ENCODE results near the gene MRPS6. TPM values are rescaled to one million over a fixed set of nuclear protein-coding genes. Genes with fewer than 3 reads are reported as not detected.

MRPS6 gene
- total RNA-seq, 2 donors from 2014 or later = 221 to 282 TPM

- WGBS, 2 experiments (ENCODE audit: insufficient coverage in 1 of 2, insufficient read length in 1 of 2) = 94 to 96% methylated on average over 8 to 10 of the region's 10 CpGs
Measured at GRCh38 chr21:34147792-34148418, 74.5 kb downstream of the MRPS6 start.

GRCh38 chr21:34148419-34148804 is 75.0 kb downstream of the MRPS6 start:
- Histone ChIP-seq H3K4me3 (ENCODE audit: low read length) (no peak overlapping the region), H3K27ac (ENCODE audit: low read depth, low read length) (no peak overlapping the region), H3K9me3 (ENCODE audit: control insufficient read depth, low read length) (peaks cover 46% of the 10 kb centered on the region), H3K27me3 (ENCODE audit: control insufficient read depth, insufficient read depth, low read length, poor library complexity, severe bottlenecking) (no peaks in the 10 kb centered on the region), H3K36me3 (ENCODE audit: control insufficient read depth, insufficient read depth, low read length) (peaks cover 43% of the 10 kb centered on the region), H3K4me1 (ENCODE audit: control insufficient read depth, insufficient read depth, low read length) (no peaks in the 10 kb centered on the region), H3K9ac (ENCODE audit: extremely low read depth, low read length, poor library complexity, severe bottlenecking) (no peak overlapping the region)
- DNase-seq = no peak
- Mint-ChIP-seq H3K27ac (no peak overlapping the region), H3K4me1 (peaks cover 12% of the 10 kb centered on the region), H3K4me3 (no peak overlapping the region), H3K36me3 (ENCODE audit: low read depth) (peaks cover 82% of the 10 kb centered on the region), H3K27me3 (ENCODE audit: insufficient read depth) (no peaks in the 10 kb centered on the region), H3K9me3 (peaks cover 31% of the 10 kb centered on the region)
- TF ChIP-seq CTCF (conservative IDR thresholded peaks at IDR 0.05) = no peak
- WGBS, 2 experiments (ENCODE audit: insufficient coverage in 1 of 2, insufficient read length in 1 of 2) = 88 to 90% methylated on average over 2 to 3 of the region's 3 CpGs

More at GRCh38 chr21:34147792-34148418, 74.5 kb downstream of the MRPS6 start:
- Mint-ChIP-seq H3K36me3 (ENCODE audit: low read depth) (peaks cover 82% of the 10 kb centered on the region), H3K27me3 (ENCODE audit: insufficient read depth) (no peaks in the 10 kb centered on the region), H3K4me3 (no peak overlapping the region), H3K4me1 (peaks cover 12% of the 10 kb centered on the region), H3K9me3 (peaks cover 36% of the 10 kb centered on the region), H3K27ac (peak overlapping the region; percentile 17)
- Histone ChIP-seq H3K9ac (ENCODE audit: extremely low read depth, low read length, poor library complexity, severe bottlenecking) (no peak overlapping the region), H3K4me3 (ENCODE audit: low read length) (no peak overlapping the region), H3K36me3 (ENCODE audit: control insufficient read depth, insufficient read depth, low read length) (peaks cover 48% of the 10 kb centered on the region), H3K9me3 (ENCODE audit: control insufficient read depth, low read length) (peaks cover 51% of the 10 kb centered on the region), H3K27me3 (ENCODE audit: control insufficient read depth, insufficient read depth, low read length, poor library complexity, severe bottlenecking) (no peaks in the 10 kb centered on the region), H3K4me1 (ENCODE audit: control insufficient read depth, insufficient read depth, low read length) (no peaks in the 10 kb centered on the region), H3K27ac (ENCODE audit: low read depth, low read length) (peak overlapping the region; percentile 21)
- no peak for DNase-seq
- no peak for TF ChIP-seq CTCF (conservative IDR thresholded peaks at IDR 0.05)

- Mint-ChIP-seq H3K4me1 (peaks cover 12% of the 10 kb centered on the region), H3K27me3 (ENCODE audit: insufficient read depth) (no peaks in the 10 kb centered on the region), H3K36me3 (ENCODE audit: low read depth) (peaks cover 77% of the 10 kb centered on the region), H3K4me3 (no peak overlapping the region), H3K9me3 (peaks cover 25% of the 10 kb centered on the region), H3K27ac (no peak overlapping the region)
- no peaks in the 10 kb centered on the region for H3K27me3 ChIP-seq (ENCODE audit: control insufficient read depth, insufficient read depth, low read length, poor library complexity, severe bottlenecking)
- H3K4me3 ChIP-seq (ENCODE audit: low read length) = no peak overlapping the region
- no peak overlapping the region for H3K27ac ChIP-seq (ENCODE audit: low read depth, low read length)
- no peak for DNase-seq
- H3K36me3 ChIP-seq (ENCODE audit: control insufficient read depth, insufficient read depth, low read length) = peaks cover 37% of the 10 kb centered on the region
- TF ChIP-seq CTCF (conservative IDR thresholded peaks at IDR 0.05) = no peak
- peaks cover 40% of the 10 kb centered on the region for H3K9me3 ChIP-seq (ENCODE audit: control insufficient read depth, low read length)
- no peak overlapping the region for H3K9ac ChIP-seq (ENCODE audit: extremely low read depth, low read length, poor library complexity, severe bottlenecking)
- no peaks in the 10 kb centered on the region for H3K4me1 ChIP-seq (ENCODE audit: control insufficient read depth, insufficient read depth, low read length)
- WGBS, 2 experiments (ENCODE audit: insufficient coverage in 1 of 2, insufficient read length in 1 of 2) = 96 to 97% methylated on average over 6 to 7 of the region's 7 CpGs
Measured at GRCh38 chr21:34148826-34149558, 75.6 kb downstream of the MRPS6 start.
